Astrocyte of the spinal cord (primary cell): Measurements from ENCODE around the gene GFOD1.

Experiments used
- DNase-seq: peaks from one replicate; pipeline ENCODE4 v3.0.0; 2011; ENCODE audit warnings: low read depth, low spot score
- H3K4me3 ChIP-seq: 2 replicates; pipeline ENCODE4 v1.5.1; 2011; ENCODE audit warnings: low read depth, mild to moderate bottlenecking, low read length, moderate library complexity
- in situ Hi-C: cut with HindIII; loops from 2 replicates; pipeline ENCODE4 v1.10.0; 2017; ENCODE audit warnings: low sequenced_read_pairs
- TF ChIP-seq, protein P1 (sequence below): IDR thresholded peaks from 2 replicates; pipeline ENCODE4 v1.5.1; 2012; ENCODE audit warnings: low read depth, mild to moderate bottlenecking, low read length, inconsistent platforms

Gene GFOD1

DNA sequence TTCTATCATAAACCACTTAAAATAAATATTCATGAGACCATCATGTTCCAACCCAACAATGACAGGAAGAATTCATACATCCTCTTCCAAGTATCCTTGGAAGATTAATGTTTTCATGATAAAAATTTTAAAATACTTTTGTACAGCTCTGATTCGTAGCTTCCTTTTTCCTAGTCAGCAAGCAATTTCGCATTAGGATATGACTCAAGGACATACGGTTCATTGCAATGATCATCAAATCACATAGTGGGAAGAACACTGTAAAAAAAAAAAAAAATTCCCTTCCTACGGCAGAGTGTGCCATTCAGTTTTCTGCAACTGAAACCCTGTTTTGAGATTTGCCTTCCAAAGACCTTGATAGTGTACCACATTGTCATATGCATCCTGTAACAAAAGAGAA lies 35.3 kb upstream of the GFOD1 start:
- in situ Hi-C loops: no loop called here
- TF ChIP-seq, protein P1, sequence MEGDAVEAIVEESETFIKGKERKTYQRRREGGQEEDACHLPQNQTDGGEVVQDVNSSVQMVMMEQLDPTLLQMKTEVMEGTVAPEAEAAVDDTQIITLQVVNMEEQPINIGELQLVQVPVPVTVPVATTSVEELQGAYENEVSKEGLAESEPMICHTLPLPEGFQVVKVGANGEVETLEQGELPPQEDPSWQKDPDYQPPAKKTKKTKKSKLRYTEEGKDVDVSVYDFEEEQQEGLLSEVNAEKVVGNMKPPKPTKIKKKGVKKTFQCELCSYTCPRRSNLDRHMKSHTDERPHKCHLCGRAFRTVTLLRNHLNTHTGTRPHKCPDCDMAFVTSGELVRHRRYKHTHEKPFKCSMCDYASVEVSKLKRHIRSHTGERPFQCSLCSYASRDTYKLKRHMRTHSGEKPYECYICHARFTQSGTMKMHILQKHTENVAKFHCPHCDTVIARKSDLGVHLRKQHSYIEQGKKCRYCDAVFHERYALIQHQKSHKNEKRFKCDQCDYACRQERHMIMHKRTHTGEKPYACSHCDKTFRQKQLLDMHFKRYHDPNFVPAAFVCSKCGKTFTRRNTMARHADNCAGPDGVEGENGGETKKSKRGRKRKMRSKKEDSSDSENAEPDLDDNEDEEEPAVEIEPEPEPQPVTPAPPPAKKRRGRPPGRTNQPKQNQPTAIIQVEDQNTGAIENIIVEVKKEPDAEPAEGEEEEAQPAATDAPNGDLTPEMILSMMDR: no peak
- no peak overlapping the region for H3K4me3 ChIP-seq
- DNase-seq: peak; percentile 32

DNA sequence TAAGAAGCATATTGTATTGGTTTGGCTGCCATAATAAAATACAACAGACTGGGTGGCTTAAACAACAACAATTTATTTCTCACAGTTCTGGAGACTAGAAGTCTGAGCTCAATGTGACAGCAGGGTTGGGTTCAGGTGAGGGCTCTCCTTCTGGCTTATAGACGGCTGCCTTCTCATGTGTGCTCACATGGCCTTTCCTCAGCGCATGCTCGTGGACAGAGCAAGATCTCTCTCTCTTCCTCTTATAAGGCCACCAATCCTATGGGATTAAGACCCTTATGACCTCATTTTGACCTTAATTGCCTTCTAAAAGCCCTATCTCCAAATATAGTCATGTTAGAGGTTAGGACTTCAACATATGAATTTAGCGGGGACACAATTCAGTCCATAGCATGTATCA lies 32.4 kb upstream of the GFOD1 start:
- DNase-seq: no peak
- TF ChIP-seq, protein P1: no peak
- H3K4me3 ChIP-seq: no peak overlapping the region
- in situ Hi-C loops: no loop called here

DNA sequence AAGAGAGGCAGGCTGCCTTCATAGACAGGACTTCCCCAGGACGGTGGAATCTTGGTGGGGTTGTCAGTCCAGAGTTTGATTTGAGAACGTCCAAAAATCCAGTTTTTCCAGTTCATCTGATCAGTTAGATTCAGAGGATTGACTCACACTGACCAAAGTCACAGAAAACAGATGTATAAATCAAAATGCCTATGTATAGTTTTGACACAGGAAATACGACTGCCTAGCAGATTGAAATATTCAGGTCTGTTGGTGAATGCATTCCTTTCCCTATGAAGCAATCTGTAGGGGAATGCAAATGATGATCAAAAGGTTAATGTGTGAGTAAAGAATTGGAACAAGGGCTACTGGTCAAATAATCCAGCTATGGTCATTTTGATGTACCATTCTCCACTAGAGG lies 29.7 kb upstream of the GFOD1 start:
- no peak overlapping the region for H3K4me3 ChIP-seq
- DNase-seq: no peak
- TF ChIP-seq, protein P1: no peak
- in situ Hi-C loops: no loop called here

DNA sequence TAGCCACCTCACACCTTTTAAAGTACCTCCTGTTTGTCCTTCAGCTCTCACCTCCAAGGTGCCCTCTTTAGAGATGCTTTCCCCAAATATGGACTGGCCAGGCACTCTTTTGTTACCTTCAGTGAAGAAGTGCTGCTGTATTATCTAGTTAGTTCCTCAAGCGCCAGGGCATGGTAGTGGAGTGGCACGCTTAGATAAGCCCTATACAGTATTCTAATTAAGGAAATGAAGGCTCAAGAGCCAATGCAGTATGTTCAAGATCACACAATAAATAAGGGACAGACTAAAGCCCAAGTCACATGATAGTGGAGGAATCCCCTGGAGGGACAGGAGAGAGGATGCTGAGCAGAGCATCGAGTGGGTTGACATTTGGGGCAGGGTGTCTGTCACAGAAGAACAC lies 28.5 kb upstream of the GFOD1 start:
- TF ChIP-seq, protein P1: no peak
- no peak for DNase-seq
- in situ Hi-C loops: no loop called here
- H3K4me3 ChIP-seq: no peak overlapping the region

DNA sequence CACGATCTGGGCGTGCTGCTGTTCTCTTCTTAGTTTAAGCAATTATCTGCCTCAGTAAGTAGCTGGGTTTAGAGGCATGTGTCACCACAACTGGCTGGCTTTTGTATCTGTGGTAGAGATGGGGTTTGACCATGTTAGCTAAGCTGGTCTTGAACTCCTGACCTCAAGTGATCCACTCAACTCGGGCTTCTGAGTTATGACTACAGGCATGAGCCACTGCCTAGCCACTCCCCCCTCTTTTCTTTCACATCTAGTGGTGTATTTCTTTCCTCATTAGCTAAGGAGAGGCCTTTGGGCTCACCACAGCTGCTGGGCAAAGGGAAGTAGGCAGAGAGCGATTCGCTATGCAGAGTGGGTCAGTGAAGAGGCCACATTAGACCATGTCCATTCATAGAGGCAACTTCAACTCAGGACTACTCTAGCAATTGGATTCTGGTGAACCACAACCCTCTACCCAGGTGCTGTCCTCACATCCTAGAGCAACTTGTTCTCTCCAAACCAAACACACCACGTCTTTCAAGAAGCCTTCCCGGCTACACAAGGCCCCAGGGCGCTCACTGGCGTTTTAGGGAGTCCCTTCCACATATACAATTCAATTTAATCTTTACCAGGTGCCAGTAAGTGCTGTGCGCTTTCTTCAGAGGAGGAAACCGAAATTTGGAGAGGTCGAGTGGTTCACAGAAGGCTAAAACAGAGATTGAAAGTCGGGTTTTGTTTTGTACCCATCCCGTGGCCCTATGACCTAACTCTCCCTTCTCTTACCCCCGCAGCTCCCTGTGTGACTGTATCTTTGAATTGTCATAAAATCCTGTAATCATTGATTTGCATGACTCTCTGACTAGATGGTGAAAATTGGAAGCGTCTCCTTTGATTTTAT lies 26.5 kb upstream of the GFOD1 start:
- H3K4me3 ChIP-seq: no peak overlapping the region
- in situ Hi-C loops: no loop called here
- no peak for DNase-seq
- TF ChIP-seq, protein P1: no peak

DNA sequence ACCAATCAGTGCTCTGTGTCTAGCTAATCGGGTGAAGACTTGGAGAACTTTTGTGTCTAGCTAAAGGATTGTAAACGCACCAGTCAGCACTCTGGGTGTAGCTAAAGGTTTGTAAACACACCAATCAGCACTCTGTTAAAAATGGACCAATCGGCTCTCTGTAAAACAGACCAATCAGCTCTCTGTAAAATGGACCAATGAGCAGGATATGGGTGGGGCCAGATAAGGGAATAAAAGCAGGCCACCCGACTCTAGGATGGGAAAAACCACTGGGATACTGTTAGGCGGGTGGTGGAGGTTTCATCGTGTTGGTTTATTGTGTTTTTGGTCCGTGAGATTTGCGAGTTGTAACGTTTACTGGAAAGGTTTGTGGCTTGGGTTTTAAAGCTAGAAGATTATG lies 25.5 kb upstream of the GFOD1 start:
- TF ChIP-seq, protein P1: no peak
- DNase-seq: no peak
- H3K4me3 ChIP-seq: no peak overlapping the region
- in situ Hi-C loops: no loop called here
